HG03354 (cell line): ENCODE data around the gene LRRC4B.
A peak's percentile ranks its signal among the peaks of the same experiment; 100 is the strongest.
"Not testable (repeated sequence)": the region's sequence is repeated elsewhere in the genome, so short reads cannot be mapped to it uniquely, and the experiment has no call there.

Experiments
- ATAC-seq: cut with Tn5 transposase; IDR thresholded peaks from one replicate; pipeline ENCODE4 v1.9.1; 2021; ENCODE audit warnings: mild to moderate bottlenecking; ENCODE audit not compliant: unreplicated experiment, poor library complexity, severe bottlenecking

LRRC4B gene

GRCh38 chr19:50534478-50534877 is 33.8 kb downstream of the LRRC4B start:
- no peak for ATAC-seq

DNA sequence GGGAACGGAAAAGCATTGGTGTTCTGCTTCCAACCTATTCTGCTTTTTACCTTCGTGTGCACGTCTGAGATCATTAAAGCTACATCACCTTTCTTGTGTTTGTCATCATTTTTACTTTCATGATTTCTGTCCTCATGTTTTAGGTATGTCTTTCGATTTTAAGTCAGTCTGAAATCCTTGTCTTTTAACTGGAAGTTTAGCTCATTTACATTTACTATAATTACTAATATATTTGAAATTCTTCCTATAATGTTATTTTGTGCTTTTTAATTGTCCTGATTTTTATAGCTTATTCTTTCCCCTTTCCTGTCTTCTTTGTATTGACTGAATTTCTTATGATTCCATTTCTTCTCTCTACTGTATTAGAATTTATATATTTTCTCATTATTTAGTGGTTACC is 35.3 kb downstream of the LRRC4B start:
- ATAC-seq, result no peak

DNA sequence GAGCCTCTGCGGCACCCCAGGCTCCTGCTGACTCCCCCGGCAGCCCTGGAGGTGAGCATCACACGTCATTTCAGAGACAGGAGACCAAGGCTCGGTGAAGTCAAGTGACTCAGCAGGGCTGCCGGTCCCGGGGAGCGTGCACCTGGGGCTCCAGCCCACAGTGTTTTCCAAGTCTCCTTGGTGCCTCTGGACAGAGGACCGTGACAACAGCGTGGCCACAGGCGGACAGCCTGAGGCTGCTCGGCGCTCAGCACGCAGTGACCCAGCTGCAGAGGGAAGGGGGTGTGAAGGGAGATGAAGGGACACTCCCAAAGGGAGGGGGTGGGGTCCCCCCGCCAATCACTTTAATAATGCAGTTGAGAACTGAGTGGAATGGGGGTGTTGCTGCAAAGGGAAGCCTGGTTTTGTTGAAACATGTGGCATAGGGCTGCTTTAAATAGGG is 37.0 kb downstream of the LRRC4B start:
- ATAC-seq, result no peak

DNA sequence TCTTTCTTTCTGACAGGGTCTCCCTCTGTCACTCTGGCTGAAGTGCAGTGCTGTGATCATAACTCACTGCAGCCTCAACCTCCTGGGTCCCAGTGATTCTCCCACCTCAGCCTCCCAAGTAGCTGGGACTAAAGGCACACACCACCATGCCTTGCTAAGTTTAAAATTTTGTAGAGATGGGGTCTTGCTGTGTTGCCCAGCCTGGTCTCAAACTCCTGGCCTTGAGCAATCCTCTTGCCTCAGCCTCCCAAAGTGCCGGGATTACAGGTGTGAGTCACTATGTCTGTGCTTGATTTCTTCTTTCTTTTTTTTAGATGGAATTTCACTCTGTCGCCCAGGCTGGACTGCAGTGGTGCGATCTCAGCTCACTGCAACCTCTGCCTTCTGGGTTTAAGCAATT is 40.2 kb downstream of the LRRC4B start:
- ATAC-seq, result not testable (repeated sequence)

DNA sequence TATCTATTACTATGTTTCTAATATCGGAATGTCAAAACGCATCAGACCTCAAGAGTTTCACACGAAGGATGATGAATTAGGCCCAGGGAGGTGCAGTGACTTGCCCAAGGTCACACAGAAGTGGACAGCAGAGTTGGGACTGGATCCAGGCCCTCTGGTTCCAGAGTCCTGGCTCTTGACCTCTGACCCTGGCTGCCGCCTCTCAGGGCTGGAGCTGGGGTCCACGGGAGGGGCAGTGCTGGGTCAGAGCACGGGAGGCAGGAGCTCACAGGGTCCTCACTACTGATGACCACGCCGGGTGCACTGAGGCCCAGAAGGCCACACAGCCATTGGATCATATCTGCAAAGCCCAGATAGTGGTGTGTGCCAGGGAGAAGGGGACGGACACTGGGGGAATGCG is 45.4 kb downstream of the LRRC4B start:
- no peak for ATAC-seq

GRCh38 chr19:50520822-50521465 is 47.3 kb downstream of the LRRC4B start:
- no peak for ATAC-seq

- ATAC-seq, result no peak
Measured at GRCh38 chr19:50519006-50519575, 49.1 kb downstream of the LRRC4B start.

GRCh38 chr19:50518091-50519005 is 49.9 kb downstream of the LRRC4B start:
- no peak for ATAC-seq

- ATAC-seq, result no peak
Measured at GRCh38 chr19:50517704-50518075, 50.5 kb downstream of the LRRC4B start.

DNA sequence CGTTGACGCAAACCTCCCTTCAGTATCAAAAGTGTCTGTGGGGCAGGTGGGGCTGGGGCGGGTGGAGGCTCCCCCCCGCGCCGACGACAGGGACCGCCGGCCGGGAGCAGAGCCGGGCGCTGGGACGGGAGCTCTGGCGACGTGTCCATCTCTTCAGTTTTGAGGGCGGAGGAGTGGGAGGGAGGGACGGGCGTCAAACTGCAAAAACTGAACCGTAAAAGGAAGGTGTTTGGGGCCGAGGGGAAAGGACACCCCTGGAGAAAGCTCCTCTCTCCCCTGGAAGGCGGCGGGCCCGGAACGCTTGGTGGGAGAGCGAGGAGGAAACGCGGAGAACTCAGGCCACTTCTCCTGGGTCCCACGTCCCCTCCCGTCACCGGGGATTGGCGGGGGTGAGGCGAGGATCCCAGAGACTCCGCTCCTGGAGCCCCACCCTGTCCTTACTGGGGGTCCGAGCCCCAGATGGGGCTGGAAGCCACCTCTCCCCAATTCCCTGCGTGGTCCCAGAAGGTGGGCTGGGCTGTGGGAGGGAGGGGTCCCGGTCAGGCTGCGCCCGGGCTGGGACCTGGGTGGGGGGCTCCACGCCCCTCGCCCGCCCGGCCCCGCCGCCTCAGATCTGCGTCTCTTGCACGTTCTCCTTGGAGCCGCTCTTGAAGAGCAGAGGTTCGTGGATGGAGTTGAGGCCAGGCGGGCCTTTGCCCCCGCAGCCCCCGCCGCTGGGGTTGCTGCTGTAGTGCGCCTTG is 51.1 kb downstream of the LRRC4B start:
- no peak for ATAC-seq

DNA sequence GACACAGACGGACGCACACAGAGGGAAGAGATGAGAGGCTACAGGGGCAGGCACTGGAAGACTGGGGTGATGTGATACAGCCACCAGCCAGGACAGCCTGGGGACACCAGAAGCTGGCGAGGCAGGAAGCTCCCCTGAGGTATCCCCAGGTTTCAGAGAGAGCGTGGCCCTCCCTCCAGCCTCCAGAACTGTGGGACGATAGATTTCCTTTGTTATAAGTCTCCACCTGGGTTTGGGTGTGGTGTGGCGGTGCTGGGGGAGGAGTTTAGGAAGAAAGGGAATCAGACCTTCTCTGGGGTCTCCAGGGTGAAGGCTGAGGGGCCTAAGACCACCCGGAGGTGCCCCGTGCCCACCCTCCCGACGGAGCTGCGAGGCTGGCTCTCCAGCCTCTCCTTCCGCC is 51.8 kb downstream of the LRRC4B start:
- ATAC-seq, result no peak

DNA sequence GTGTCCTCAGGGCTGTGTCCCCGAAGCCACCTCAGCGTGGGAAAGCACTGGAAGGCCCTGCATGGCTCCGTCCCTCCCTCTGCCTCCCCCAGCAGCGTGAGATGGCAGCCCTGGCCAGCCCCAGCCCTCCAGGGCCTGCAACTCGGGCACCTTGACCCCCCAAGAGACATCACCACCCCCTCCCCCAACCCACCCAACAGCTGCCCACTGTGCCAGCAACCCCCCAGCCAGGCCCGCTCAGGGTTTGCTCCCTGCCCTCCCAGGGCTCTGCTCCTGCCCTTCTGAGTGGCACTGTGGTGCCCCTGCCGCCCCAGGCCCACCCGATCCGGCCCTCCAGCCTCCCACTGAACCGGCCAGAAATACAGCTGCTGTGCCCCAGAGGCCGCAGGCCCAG is 53.1 kb downstream of the LRRC4B start:
- no peak for ATAC-seq

DNA sequence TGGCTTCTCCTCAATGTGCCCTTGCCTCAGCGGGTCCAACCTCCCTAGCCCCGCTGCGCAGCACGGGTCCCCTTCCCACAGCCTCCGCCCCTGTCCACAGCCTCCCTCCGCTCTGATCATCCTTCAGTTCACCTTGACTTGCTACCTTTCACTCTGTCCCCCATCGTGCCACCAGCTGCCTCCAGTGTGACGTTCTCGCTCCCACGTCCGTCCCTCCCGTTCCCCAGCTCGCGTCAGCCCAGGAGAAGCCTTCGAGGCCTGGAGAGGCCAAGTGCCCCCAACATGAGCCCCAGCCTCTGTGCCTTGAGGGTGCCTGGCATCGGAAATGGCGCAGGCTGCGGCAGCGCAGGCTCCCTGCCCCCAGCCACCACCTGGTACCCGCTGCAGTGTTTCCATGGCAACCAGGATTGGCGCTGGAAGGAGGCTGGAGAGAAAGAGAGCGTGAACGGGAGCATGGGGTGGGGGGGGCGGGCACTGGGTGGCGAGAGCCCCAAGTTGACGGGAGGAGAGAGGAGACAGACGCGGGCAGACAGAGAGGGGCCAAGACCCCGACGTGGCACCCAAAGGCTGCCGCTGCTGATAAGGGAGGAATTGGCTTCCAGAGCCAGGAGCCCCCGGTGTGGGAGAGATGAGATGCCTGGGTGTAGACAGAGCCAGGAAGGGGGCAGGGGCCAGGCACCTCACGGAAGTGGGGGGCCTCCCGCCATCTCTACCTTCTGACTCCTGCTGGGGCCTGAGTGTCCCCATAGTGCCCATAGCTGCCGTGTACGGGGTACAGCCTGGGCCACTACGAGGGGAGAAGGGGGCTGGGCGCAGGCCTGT is 53.7 kb downstream of the LRRC4B start:
- ATAC-seq, result no peak

- no peak for ATAC-seq
Measured at GRCh38 chr19:50513746-50514345, 54.4 kb downstream of the LRRC4B start, which contains the start of gene ASPDH. ASPDH (minus strand) TSS chr19:50513913; CDS start chr19:50513823, 90 bp downstream.

DNA sequence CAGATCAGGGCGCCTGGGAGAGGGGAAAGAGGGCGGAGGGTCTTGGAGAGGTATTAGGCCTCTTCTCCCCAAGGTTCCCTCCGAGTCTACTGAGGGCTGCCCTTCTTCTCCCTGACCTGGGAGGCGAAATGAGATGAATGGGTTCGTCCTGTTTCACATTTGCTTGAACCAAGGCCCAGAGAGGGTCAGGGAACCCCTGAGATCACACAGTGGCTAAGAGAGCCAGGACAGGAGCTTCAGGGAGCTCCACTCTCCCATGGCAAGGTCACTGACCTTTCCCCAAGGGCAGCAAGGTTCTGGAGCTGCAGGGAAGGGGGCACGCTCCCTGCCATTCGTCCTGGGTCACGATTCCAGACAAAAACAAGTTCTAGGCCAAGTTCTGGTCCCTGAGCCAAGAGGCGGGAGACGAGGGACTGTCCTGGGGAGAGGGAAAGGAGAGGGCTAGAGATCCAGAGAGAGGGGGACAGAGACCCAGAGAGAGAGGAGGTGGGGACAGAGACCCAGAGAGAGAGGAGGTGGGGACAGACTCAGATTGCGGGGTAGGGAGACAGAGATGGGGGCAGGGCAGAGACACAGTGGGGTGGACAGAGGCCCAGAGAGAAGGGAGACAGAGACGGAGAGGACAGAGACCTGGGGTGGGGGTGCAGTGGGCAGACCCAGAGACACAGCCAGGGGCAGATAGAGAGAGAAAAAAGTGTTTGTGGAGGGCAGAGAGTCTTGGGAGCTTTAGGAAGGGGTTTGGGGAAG is 55.1 kb downstream of the LRRC4B start:
- ATAC-seq, result no peak

DNA sequence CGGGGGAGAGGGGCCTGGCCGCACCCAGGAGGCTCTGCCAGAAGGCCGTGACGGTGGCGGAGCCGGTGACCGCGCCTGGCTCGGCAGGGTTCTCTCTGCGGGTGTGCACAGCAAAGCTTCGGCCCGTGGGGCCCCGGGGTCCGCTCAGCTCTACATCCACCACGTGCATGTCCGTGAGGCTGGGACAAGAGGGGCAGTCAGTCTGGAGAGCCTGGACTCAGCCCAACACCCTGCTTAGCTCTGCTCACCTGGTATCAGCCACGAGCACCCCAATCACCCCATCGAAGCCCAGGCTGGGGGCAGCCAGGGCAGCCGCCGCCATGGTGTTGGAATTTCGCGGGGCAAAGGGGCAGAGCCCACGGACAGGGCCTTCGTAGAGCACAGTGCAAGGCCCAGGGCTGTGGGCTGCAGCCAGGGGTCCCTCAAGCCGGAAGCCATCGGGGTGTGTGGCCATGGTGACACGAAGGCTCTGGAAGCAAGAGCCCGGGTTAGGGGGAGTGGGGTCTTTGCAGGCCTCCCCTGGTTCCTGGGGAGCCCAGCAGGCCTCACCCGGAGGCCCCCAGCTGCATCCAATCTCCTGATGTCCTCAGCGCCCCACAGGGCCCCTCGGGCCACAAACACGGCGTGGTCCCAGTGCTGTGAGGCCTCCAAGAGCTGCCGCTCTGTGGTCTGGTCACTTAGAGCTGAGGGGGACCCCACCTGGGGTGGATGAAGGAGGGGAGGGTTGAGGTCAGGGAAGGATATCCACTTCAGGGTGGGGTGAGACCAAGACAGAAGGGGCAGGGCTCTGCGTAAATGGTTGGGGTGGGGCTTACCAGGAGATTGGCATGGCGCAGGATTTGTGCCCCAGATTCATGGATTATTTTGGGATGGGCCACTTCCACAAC is 55.9 kb downstream of the LRRC4B start:
- ATAC-seq, result no peak

DNA sequence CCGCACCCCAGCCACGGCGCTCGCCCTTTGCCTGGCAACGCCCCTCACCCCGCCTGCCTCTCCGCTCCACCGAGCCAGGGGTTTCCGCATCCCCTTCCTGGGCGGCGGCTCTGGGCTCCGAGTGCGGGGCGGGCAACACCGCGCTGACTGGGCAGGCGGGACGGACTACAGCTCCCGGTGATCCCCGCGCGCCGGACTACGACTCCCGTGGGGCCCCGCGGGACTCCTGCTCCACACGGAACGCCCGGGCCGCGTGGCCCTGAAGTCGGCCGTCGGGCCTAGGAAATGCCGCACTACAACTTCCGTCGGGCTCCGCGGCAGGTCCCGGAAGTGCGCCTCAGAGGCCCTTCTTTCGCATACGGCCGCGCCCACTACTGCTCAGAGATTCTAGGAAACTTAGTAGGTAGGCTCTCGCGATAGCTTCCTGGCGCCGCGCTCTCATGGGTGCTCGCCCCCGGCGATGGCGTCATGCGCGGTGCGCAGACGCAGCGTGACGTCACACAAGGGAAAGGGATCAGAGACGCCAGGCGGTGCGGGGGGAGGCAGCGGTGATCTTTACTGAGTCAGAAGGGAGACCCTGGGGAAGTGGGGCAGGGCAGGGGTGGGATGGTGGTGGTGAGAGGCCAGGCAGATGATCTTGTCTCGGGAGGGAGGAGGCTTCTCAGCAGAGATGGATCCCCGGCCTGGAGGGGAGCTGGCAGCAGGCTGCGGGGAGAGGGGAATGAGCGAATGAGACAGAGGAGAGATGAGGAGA is 57.0 kb downstream of the LRRC4B start, which contains the start of gene JOSD2:
Gene JOSD2 (minus strand): TSS at position 123 of the 754 bp plus-strand sequence. CDS start 760 bp downstream, outside the sequence.
- peak; percentile 89 for ATAC-seq
